Gastroesophageal sphincter (tissue), 4 donors: ENCODE results near the gene TSHZ2. TPM values are rescaled to one million over a fixed set of nuclear protein-coding genes. Genes with fewer than 3 reads are reported as not detected.
"Not testable (repeated sequence)": the region's sequence is repeated elsewhere in the genome, so short reads cannot be mapped to it uniquely, and the experiment has no call there.

Experiments used
- ATAC-seq: fragments of 150-250 bp; one replicate; pipeline ENCODE4 v1.9.1; 2016; ENCODE audit warnings: mild to moderate bottlenecking, moderate library complexity
- H3K27ac ChIP-seq, 4 donors: fragments of 200-600 bp; sonication (generic) in 3 of 4; 1 replicate in 3 of 4; 2 replicates in 1 of 4; pipeline ENCODE4 v1.5.1; 2016 to 2019
- H3K27me3 ChIP-seq: fragments of 200-600 bp; sonication (generic); one replicate; pipeline ENCODE4 v1.5.1; 2019
- H3K36me3 ChIP-seq, 2 donors: fragments of 200-600 bp; sonication (generic); one replicate each; pipeline ENCODE4 v1.5.1; 2019; ENCODE audit warnings: control low read depth in 1 of 2
- H3K4me1 ChIP-seq, 3 donors: fragments of 200-600 bp; sonication (generic); 1 replicate in 2 of 3; 2 replicates in 1 of 3; pipeline ENCODE4 v1.5.1; 2016 to 2019; ENCODE audit warnings: control low read depth in 2 of 3
- H3K4me3 ChIP-seq, 2 donors: fragments of 200-600 bp; sonication (generic); one replicate each; pipeline ENCODE4 v1.5.1; 2019; ENCODE audit warnings: mild to moderate bottlenecking in 1 of 2, moderate library complexity in 1 of 2
- H3K9me3 ChIP-seq, 3 donors: fragments of 200-600 bp; sonication (generic); one replicate each; pipeline ENCODE4 v1.5.1; 2017 to 2019; ENCODE audit warnings: control low read depth in 2 of 3
- CTCF ChIP-seq, 4 experiments: fragments of 200-600 bp in 2 of 4; fragments of 450-650 bp in 2 of 4; sonication (generic) in 1 of 4; IDR thresholded peaks; one replicate each; pipeline ENCODE4 v1.5.1; 2017 to 2019; ENCODE audit warnings: antibody characterized with exemption in 4 of 4, mild to moderate bottlenecking in 2 of 4, moderate library complexity in 2 of 4
- EP300 ChIP-seq: sonication (generic); formaldehyde crosslinking; IDR thresholded peaks from one replicate; pipeline ENCODE4 v1.6.1; 2017; ENCODE audit warnings: antibody characterized with exemption, mild to moderate bottlenecking
- POLR2A ChIP-seq, 2 donors: fragments of 450-650 bp; IDR thresholded peaks; one replicate each; pipeline ENCODE4 v1.6.1; 2017; ENCODE audit warnings: antibody characterized with exemption in 2 of 2, mild to moderate bottlenecking in 2 of 2, moderate library complexity in 1 of 2
- POLR2AphosphoS5 ChIP-seq: sonication (generic); formaldehyde crosslinking; IDR thresholded peaks from one replicate; pipeline ENCODE4 v1.6.1; 2017; ENCODE audit warnings: antibody characterized with exemption
- WGBS, 2 donors: methylation state at CpG; one replicate each; pipeline ENCODE4 v1.1.5; 2018; ENCODE audit warnings: low coverage in 1 of 2; 5-methylcytosine and 5-hydroxymethylcytosine counted together
- total RNA-seq, 4 donors: library from RNA; depleted of rRNA; stranded (reverse); fragments of >200 nt; gene quantifications; one replicate each; pipeline ENCODE4 v1.1.0, GENCODE V29; 2016

Gene TSHZ2
- total RNA-seq, 4 donors from 2014 or later: 9.9 to 21.3 (median 12.2) TPM

DNA sequence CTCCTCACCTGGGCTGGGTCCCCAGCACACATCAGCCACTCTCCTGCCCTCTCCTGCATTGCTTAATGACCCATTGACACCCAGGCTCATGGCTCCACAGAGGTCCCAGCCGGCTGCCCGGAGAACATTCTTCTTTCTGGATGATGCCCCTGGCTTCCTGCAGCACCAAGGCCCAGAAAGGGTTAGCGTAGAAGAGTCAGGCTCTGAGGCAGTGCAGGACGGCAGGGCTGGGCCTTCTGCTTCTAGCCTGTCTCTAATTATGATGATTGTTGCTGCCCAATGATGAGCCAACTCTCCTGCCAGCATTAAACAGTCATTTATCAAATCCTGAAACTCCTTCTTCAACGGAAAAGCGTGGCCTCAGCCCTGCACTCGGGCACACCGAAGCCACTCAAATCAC, 555.0 kb downstream of the TSHZ2 start:
- TF ChIP-seq POLR2A (IDR thresholded peaks at IDR 0.05): no peak
- TF ChIP-seq EP300: no peak
- no peak for TF ChIP-seq CTCF (IDR thresholded peaks at IDR 0.05)
- TF ChIP-seq POLR2AphosphoS5: no peak
- no peaks in the 10 kb centered on the region for H3K36me3 ChIP-seq
- H3K4me3 ChIP-seq: no peak overlapping the region
- ATAC-seq: no peak
- no peaks in the 10 kb centered on the region for H3K4me1 ChIP-seq
- no peaks in the 10 kb centered on the region for H3K27me3 ChIP-seq
- no peak overlapping the region for H3K27ac ChIP-seq
- WGBS, 2 donors: 67 to 72% methylated on average over 4 to 5 of the region's 8 CpGs
- H3K9me3 ChIP-seq: no peaks in the 10 kb centered on the region

GRCh38 chr20:53529658-53530057, 557.5 kb downstream of the TSHZ2 start:
- 72 to 80% methylated on average over 2 to 3 of the region's 5 CpGs for WGBS, 2 donors
- Histone ChIP-seq H3K4me3 (no peak overlapping the region), H3K36me3 (no peaks in the 10 kb centered on the region), H3K9me3 (no peaks in the 10 kb centered on the region), H3K4me1 (no peaks in the 10 kb centered on the region), H3K27me3 (no peaks in the 10 kb centered on the region), H3K27ac (no peak overlapping the region)
- ATAC-seq: no peak
- TF ChIP-seq CTCF (IDR thresholded peaks at IDR 0.05): no peak
- TF ChIP-seq POLR2A (IDR thresholded peaks at IDR 0.05): no peak
- no peak for TF ChIP-seq EP300
- no peak for TF ChIP-seq POLR2AphosphoS5

DNA sequence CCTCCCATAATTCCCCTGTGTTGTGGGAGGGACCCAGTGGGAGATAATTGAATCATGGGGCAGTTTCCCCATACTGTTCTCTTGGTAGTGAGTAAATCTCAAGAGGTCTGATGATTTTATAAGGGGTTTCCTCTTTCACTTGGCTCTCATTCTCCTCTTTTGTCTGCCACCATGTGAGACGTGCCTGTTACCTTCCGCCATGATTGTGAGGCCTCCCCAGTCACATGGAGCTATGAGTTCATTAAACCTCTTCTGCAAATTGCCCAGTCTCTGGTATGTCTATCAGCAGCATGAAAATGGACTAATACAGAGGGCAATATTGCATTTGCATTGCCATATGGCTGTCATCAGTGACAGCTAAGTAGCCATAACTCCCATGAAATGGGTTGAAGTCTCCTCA, 558.3 kb downstream of the TSHZ2 start:
- Histone ChIP-seq H3K36me3 (no peaks in the 10 kb centered on the region), H3K27ac (no peak overlapping the region), H3K4me1 (no peaks in the 10 kb centered on the region), H3K4me3 (no peak overlapping the region), H3K9me3 (no peaks in the 10 kb centered on the region), H3K27me3 (no peaks in the 10 kb centered on the region)
- WGBS, 2 donors: 59 to 61% methylated on average over 2 of the region's 2 CpGs
- TF ChIP-seq POLR2A (IDR thresholded peaks at IDR 0.05) (no peak), POLR2AphosphoS5 (no peak), CTCF (IDR thresholded peaks at IDR 0.05) (no peak), EP300 (no peak)
- ATAC-seq: no peak

DNA sequence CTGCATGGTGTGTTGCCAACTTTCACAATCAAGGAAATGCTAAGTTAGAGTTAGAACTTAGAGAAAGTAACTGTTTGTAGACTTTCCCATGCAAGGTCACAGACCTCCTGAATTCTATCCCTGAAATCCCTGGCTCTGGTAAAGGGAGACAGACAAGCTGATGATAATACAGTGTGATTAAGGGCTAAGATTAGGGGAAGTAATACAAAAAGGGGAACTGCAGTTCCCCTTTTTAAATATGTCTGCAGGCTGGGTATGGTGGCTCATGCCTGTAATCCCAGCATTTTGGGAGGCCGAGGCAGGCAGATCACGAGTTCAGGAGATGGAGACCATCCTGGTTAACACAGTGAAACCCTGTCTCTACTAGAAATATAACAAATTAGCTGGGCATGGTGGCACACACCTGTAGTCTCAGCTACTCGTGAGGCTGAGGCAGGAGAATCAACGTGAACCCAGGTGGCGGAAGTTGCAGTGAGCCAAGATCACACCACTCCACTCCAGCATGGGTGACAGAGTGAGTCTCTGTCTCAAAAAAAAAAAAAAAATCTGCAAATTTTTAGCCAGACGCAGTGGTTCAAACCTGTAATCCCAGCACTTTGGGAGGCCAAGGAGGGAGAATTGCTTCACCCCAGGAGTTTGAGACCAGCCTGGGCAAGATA, 560.6 kb downstream of the TSHZ2 start:
- H3K9me3 ChIP-seq, H3K4me3 ChIP-seq, H3K4me1 ChIP-seq, H3K36me3 ChIP-seq, H3K27me3 ChIP-seq, ATAC-seq, H3K27ac ChIP-seq: not testable (repeated sequence)
- WGBS, 2 donors: 93 to 100% methylated on average over 1 to 4 of the region's 6 CpGs

- Histone ChIP-seq H3K9me3 (no peaks in the 10 kb centered on the region), H3K4me1 (no peaks in the 10 kb centered on the region), H3K27ac (no peak overlapping the region), H3K36me3 (no peaks in the 10 kb centered on the region), H3K27me3 (no peaks in the 10 kb centered on the region), H3K4me3 (no peak overlapping the region)
- 100% methylated on average over 1 of the region's 1 CpG; no CpG with 5 or more reads in 1 of the 2 donors for WGBS, 2 donors
- no peak for ATAC-seq
- TF ChIP-seq POLR2AphosphoS5: no peak
- TF ChIP-seq EP300: no peak
- no peak for TF ChIP-seq POLR2A (IDR thresholded peaks at IDR 0.05)
- no peak for TF ChIP-seq CTCF (IDR thresholded peaks at IDR 0.05)
Observed at GRCh38 chr20:53533500-53533899, 561.3 kb downstream of the TSHZ2 start.
